ENCODE measurements around the gene PXYLP1.

GRCh38 chr3:141191097-141191749, 40.4 kb upstream of the PXYLP1 start:
- no peak for TF ChIP-seq CTCF (conservative IDR thresholded peaks at IDR 0.05; ENCODE audit: low read depth, low read length)
- no peak for TF ChIP-seq EZH2 (IDR thresholded peaks at IDR 0.05; ENCODE audit: borderline replicate concordance, low read depth, low read length, poor library complexity, severe bottlenecking)

Data from A673 (cell line).